HCT116 (cell line): Measurements from ENCODE around the gene PBX1. TPM values are rescaled to one million over a fixed set of nuclear protein-coding genes. Genes with fewer than 3 reads are reported as not detected.

ENCODE experiments used
- ATAC-seq: fragments of 200-7000 bp; cut with Tn5 transposase; 2 replicates; pipeline ENCODE4 v1.9.1; 2020; ENCODE audit warnings: mild to moderate bottlenecking, moderate library complexity
- BruUV-seq: library from RNA; stranded (reverse); fragments of 400-500 nt; replicated peaks from 2 replicates; lab custom pipeline; 2021; lab: Mats Ljungman, UMichigan
- CTCF ChIA-PET: fragments of 300-600 bp; sonication (Branson Sonifier 250); formaldehyde crosslinking; loops from one replicate; lab custom pipeline; 2021; ENCODE audit warnings: antibody characterized with exemption; lab: Charles Lee
- POLR2A ChIA-PET: fragments of 300-600, 350-600 bp; sonication (Branson Sonifier 250); formaldehyde crosslinking; loops from one replicate; lab custom pipeline; 2021; ENCODE audit warnings: antibody characterized with exemption; lab: Charles Lee
- RAD21 ChIA-PET, 2 experiments: fragments of 300-600 bp; sonication (Branson Sonifier 250); formaldehyde crosslinking; loops; one replicate each; lab custom pipeline; 2023; ENCODE audit warnings: low total read pairs in 2 of 2; ENCODE audit not compliant: uncharacterized antibody in 2 of 2, unreplicated experiment in 2 of 2, low non-redundant PET in 1 of 2; lab: Charles Lee
- DNase-seq: peaks from one replicate; pipeline ENCODE4 v3.0.0-alpha.2; 2010; ENCODE audit warnings: low read depth, low spot score
- H2AFZ ChIP-seq: fragments of 200-600 bp; shearing (Covaris generic), sonication (generic); 2 replicates; pipeline ENCODE4 v1.6.1; 2017; ENCODE audit warnings: low read depth, mixed run types, mixed read lengths, antibody characterized with exemption, low read length; ENCODE audit not compliant: poor library complexity, severe bottlenecking
- H3K27ac ChIP-seq: 2 replicates; pipeline ENCODE4 v1.5.1; 2012; ENCODE audit warnings: low read depth, low read length
- H3K27me3 ChIP-seq: fragments of 200-600 bp; sonication (generic); 2 replicates; pipeline ENCODE4 v1.6.1; 2016; ENCODE audit warnings: mixed run types, low read length, mixed read lengths; ENCODE audit not compliant: insufficient read depth
- H3K36me3 ChIP-seq, 2 experiments: fragments of 200-500 bp in 1 of 2; fragments of 200-600 bp in 1 of 2; sonication (Bioruptor generic) in 1 of 2; sonication (generic) in 1 of 2; 2 replicates each; pipeline versions ENCODE4 v1.5.1 to v1.6.1; 2014 to 2016; ENCODE audit warnings: low read length in 2 of 2, inconsistent platforms in 1 of 2, mixed read lengths in 1 of 2, mixed run types in 1 of 2; ENCODE audit not compliant: insufficient read depth in 2 of 2, control insufficient read depth in 1 of 2
- H3K4me1 ChIP-seq, 2 experiments: fragments of 200-600 bp in 1 of 2; sonication (generic) in 1 of 2; 2 replicates each; pipeline versions ENCODE4 v1.5.1 to v1.6.1; 2012 to 2017; ENCODE audit warnings: low read length in 2 of 2, inconsistent platforms in 1 of 2, mild to moderate bottlenecking in 1 of 2, mixed read lengths in 1 of 2, mixed run types in 1 of 2, moderate library complexity in 1 of 2; ENCODE audit not compliant: insufficient read depth in 2 of 2, control insufficient read depth in 1 of 2
- H3K4me2 ChIP-seq: fragments of 200-600 bp; sonication (generic); 2 replicates; pipeline ENCODE4 v1.6.1; 2017; ENCODE audit warnings: mixed run types, low read length, mixed read lengths
- H3K4me3 ChIP-seq, 2 experiments: fragments of 200-600 bp in 1 of 2; sonication (generic) in 1 of 2; replicated peaks in 1 of 2; 2 replicates each; pipeline ENCODE4 v1.5.1; 2011 to 2016; ENCODE audit warnings: low read length in 2 of 2, control low read depth in 1 of 2, low read depth in 1 of 2, mild to moderate bottlenecking in 1 of 2, mixed read lengths in 1 of 2, mixed run types in 1 of 2
- H3K79me2 ChIP-seq: fragments of 200-600 bp; sonication (generic); 2 replicates; pipeline ENCODE4 v1.6.1; 2017; ENCODE audit warnings: mild to moderate bottlenecking, mixed run types, low read length, moderate library complexity, mixed read lengths; ENCODE audit not compliant: insufficient read depth
- H3K9ac ChIP-seq: fragments of 200-600 bp; sonication (generic); 2 replicates; pipeline ENCODE4 v1.6.1; 2016; ENCODE audit warnings: low read length, mixed read lengths
- H3K9me2 ChIP-seq: fragments of 200-600 bp; sonication (generic), shearing (Covaris generic); 2 replicates; pipeline ENCODE4 v1.6.1; 2017; ENCODE audit warnings: mixed run types, mild to moderate bottlenecking, moderate library complexity; ENCODE audit not compliant: insufficient read depth
- H3K9me3 ChIP-seq, 2 experiments: fragments of 200-500 bp in 1 of 2; fragments of 200-600 bp in 1 of 2; sonication (Bioruptor generic) in 1 of 2; sonication (generic) in 1 of 2; 2 replicates each; pipeline ENCODE4 v1.6.1; 2014 to 2017; ENCODE audit warnings: low read length in 2 of 2, mixed read lengths in 2 of 2, inconsistent platforms in 1 of 2, low read depth in 1 of 2, mild to moderate bottlenecking in 1 of 2, mixed run types in 1 of 2, moderate library complexity in 1 of 2; ENCODE audit not compliant: control insufficient read depth in 1 of 2, insufficient read depth in 1 of 2
- H4K20me1 ChIP-seq: fragments of 200-600 bp; sonication (generic), shearing (Covaris generic); 2 replicates; pipeline ENCODE4 v1.6.1; 2017; ENCODE audit warnings: mixed run types, mild to moderate bottlenecking, moderate library complexity; ENCODE audit not compliant: insufficient read depth
- ATF3 ChIP-seq: IDR thresholded peaks from 2 replicates; pipeline ENCODE4 v1.6.1; 2012
- CBX3 ChIP-seq: IDR thresholded peaks from 2 replicates; pipeline ENCODE4 v1.6.1; 2012; ENCODE audit warnings: low read depth
- EGR1 ChIP-seq: IDR thresholded peaks from 2 replicates; pipeline ENCODE4 v1.6.1; 2012; ENCODE audit warnings: low read depth
- EZH2 ChIP-seq: fragments of 200-600 bp; sonication (generic); IDR thresholded peaks from 2 replicates; pipeline ENCODE4 v1.6.1; 2017; ENCODE audit warnings: antibody characterized with exemption, mixed run types
- EZH2phosphoT487 ChIP-seq: fragments of 200-600 bp; IDR thresholded peaks from 2 replicates; pipeline ENCODE4 v1.6.1; 2018; ENCODE audit warnings: antibody characterized with exemption, borderline replicate concordance
- FOSL1 ChIP-seq: IDR thresholded peaks from 2 replicates; pipeline ENCODE4 v1.6.1; 2012; ENCODE audit warnings: low read depth
- MAX ChIP-seq: IDR thresholded peaks from 2 replicates; pipeline ENCODE4 v1.6.1; 2012
- POLR2AphosphoS5 ChIP-seq: IDR thresholded peaks from 2 replicates; pipeline ENCODE4 v1.6.1; 2011; ENCODE audit warnings: mild to moderate bottlenecking, low read depth, low read length, moderate library complexity
- RAD21 ChIP-seq: IDR thresholded peaks from 2 replicates; pipeline ENCODE4 v1.6.1; 2012; ENCODE audit warnings: low read depth, mild to moderate bottlenecking
- REST ChIP-seq: IDR thresholded peaks from 2 replicates; pipeline ENCODE4 v1.6.1; 2012; ENCODE audit warnings: low read depth
- SIN3A ChIP-seq: IDR thresholded peaks from 2 replicates; pipeline ENCODE4 v1.6.1; 2012; ENCODE audit warnings: low read depth
- SP1 ChIP-seq: IDR thresholded peaks from 2 replicates; pipeline ENCODE4 v1.6.1; 2012; ENCODE audit warnings: low read depth
- SRF ChIP-seq: IDR thresholded peaks from 2 replicates; pipeline ENCODE4 v1.6.1; 2012; ENCODE audit warnings: low read depth
- TCF7L2 ChIP-seq: IDR thresholded peaks from 2 replicates; pipeline ENCODE4 v1.7.0; 2011; ENCODE audit warnings: borderline replicate concordance, inconsistent platforms; ENCODE audit not compliant: insufficient read depth, insufficient read length; ENCODE audit errors: extremely low read depth
- YY1 ChIP-seq: IDR thresholded peaks from 2 replicates; pipeline ENCODE4 v1.6.1; 2011; ENCODE audit warnings: low read length, low read depth, moderate library complexity, mild to moderate bottlenecking; ENCODE audit not compliant: insufficient replicate concordance; ENCODE audit errors: extremely low read depth
- ZBTB33 ChIP-seq: IDR thresholded peaks from 2 replicates; pipeline ENCODE4 v1.6.1; 2011; ENCODE audit warnings: mild to moderate bottlenecking, low read length, moderate library complexity; ENCODE audit not compliant: insufficient replicate concordance; ENCODE audit errors: extremely low read depth
- ZFX ChIP-seq: fragments of 450-650 bp; IDR thresholded peaks from 2 replicates; pipeline ENCODE4 v1.6.1; 2017
- ZNF274 ChIP-seq: fragments of 200-500 bp; sonication (Bioruptor generic); IDR thresholded peaks from 2 replicates; pipeline ENCODE4 v1.6.1; 2014; ENCODE audit warnings: mild to moderate bottlenecking, low read depth, low read length, inconsistent platforms
- intact Hi-C: fragments of 100-400 bp; cut with micrococcal nuclease; formaldehyde crosslinking; loops from 2 replicates; pipeline ENCODE4 v1.10.0; 2022
- total RNA-seq: library from RNA; stranded (reverse); gene quantifications from one replicate; pipeline ENCODE4 v1.2.1, GENCODE V29; 2021; ENCODE audit not compliant: unreplicated experiment

Gene PBX1
- total RNA-seq, 1 experiment from 2014 or later, result 29.6 TPM

GRCh38 chr1:164608651-164609057 lies 49.7 kb downstream of the PBX1 start:
- no TSS peak for BruUV-seq
- H3K4me2 ChIP-seq, result no peak overlapping the region
- DNase-seq, result no peak
- no peaks in the 10 kb centered on the region for H4K20me1 ChIP-seq
- RAD21 ChIA-PET, result no interaction called here
- H3K9me3 ChIP-seq, result no peaks in the 10 kb centered on the region
- H3K4me1 ChIP-seq, result peaks cover 29 to 30% of the 10 kb centered on the region in 2 experiments
- no peaks in the 10 kb centered on the region for H3K27me3 ChIP-seq
- H3K27ac ChIP-seq, result no peak overlapping the region
- no peak overlapping the region for H2AFZ ChIP-seq
- TF ChIP-seq CBX3 (no peak), ZFX (no peak), YY1 (no peak), EZH2phosphoT487 (no peak), SP1 (no peak), ATF3 (no peak), FOSL1 (no peak), TCF7L2 (no peak), SIN3A (no peak), MAX (no peak), ZBTB33 (no peak), ZNF274 (no peak), SRF (no peak), EZH2 (no peak), REST (no peak), RAD21 (no peak), EGR1 (no peak), POLR2AphosphoS5 (no peak)
- no peaks in the 10 kb centered on the region for H3K36me3 ChIP-seq
- no peaks in the 10 kb centered on the region for H3K9me2 ChIP-seq
- no peak for ATAC-seq
- POLR2A ChIA-PET, result no interaction called here
- CTCF ChIA-PET, result no interaction called here
- intact Hi-C loops, result no loop called here
- H3K4me3 ChIP-seq, result no peak overlapping the region
- no peaks in the 10 kb centered on the region for H3K79me2 ChIP-seq
- no peak overlapping the region for H3K9ac ChIP-seq
